ENCODE data around the gene ADARB1. TPM values are rescaled to one million over a fixed set of nuclear protein-coding genes. Genes with fewer than 3 reads are reported as not detected.

ADARB1 gene
- total and polyA plus RNA-seq, 2 of the 8 experiments (the other 6 are each of a cell fraction or from before 2014, with no cell fraction given), result 4.7 to 14.9 TPM

- Histone ChIP-seq H3K36me3 (ENCODE audit: control insufficient read depth in 2 of 4, insufficient read depth in 4 of 4, low read length in 3 of 4) (no peaks in the 10 kb centered on the region), H3K23me2 (ENCODE audit: low read depth, low read length) (no peaks in the 10 kb centered on the region), H3K9me3 (ENCODE audit: insufficient read depth in 2 of 2, low read depth in 1 of 2, low read length in 1 of 2) (no peaks in the 10 kb centered on the region), H3K79me1 (ENCODE audit: low read depth, low read length) (peaks cover 3% of the 10 kb centered on the region; the same call in 1 of the 2 replicates), H3K4me2 (ENCODE audit: insufficient read depth in 1 of 2, low read depth in 2 of 2, low read length in 2 of 2) (peak overlapping the region; percentile 49 to 65), H2BK20ac (ENCODE audit: low read length) (peak overlapping the region; percentile 90; the same call in 1 of the 2 replicates), H3K27ac (ENCODE audit: low read depth, low read length) (no peak overlapping the region), H2AK5ac (ENCODE audit: low read depth, low read length) (no peak overlapping the region), H4K8ac (ENCODE audit: extremely low read depth, insufficient read depth, low read length) (no peak overlapping the region; the same call in 1 of the 2 replicates), H4K20me1 (replicated peaks in 1 of 2; ENCODE audit: control insufficient read depth in 1 of 2, insufficient read depth in 2 of 2, low read length in 2 of 2) (peaks cover 0 to 1% of the 10 kb centered on the region in 2 experiments), H2AFZ (ENCODE audit: low read length) (no peak overlapping the region), H3K4me1 (replicated peaks in 1 of 4; ENCODE audit: control insufficient read depth in 3 of 4, insufficient read depth in 4 of 4, low read length in 3 of 4) (peaks cover 7 to 36% (median 29%) of the 10 kb centered on the region in 4 experiments), H4K91ac (replicated peaks; ENCODE audit: insufficient read length, low read length) (peak overlapping the region; percentile 8), H2BK12ac (ENCODE audit: low read depth, low read length) (peak overlapping the region; percentile 27; the same call in 1 of the 2 replicates), H3K4ac (replicated peaks; ENCODE audit: insufficient read length, low read depth, low read length) (no peak overlapping the region), H3K27me3 (replicated peaks in 1 of 4; ENCODE audit: control insufficient read depth in 3 of 4, extremely low read depth in 1 of 4, insufficient read depth in 3 of 4, low read length in 3 of 4) (peaks cover 0 to 6% (median 3%) of the 10 kb centered on the region in 4 experiments; a peak in 3 of 7 replicates), H4K5ac (ENCODE audit: insufficient read length, low read depth, low read length) (no peak overlapping the region), H3K9ac (replicated peaks in 1 of 4; ENCODE audit: extremely low read depth in 1 of 4, low read depth in 3 of 4, low read length in 3 of 4) (no peak overlapping the region), H3K18ac (ENCODE audit: extremely low read depth, low read length) (peak overlapping the region; percentile 71; the same call in 1 of the 2 replicates), H3K23ac (ENCODE audit: insufficient read length) (no peak overlapping the region), H3K56ac (replicated peaks; ENCODE audit: insufficient read length, low read depth, low read length) (no peak overlapping the region), H2BK5ac (ENCODE audit: low read depth, low read length) (peak overlapping the region; percentile 71; the same call in 1 of the 2 replicates), H2BK15ac (ENCODE audit: low read length) (0 out of 2 replicates have a peak overlapping the region, but pooled peaks have one; percentile 81), H3K4me3 (ENCODE audit: extremely low read depth in 1 of 4, insufficient read depth in 2 of 4, low read depth in 3 of 4, low read length in 4 of 4) (peak overlapping the region in 1 of 4 experiments; percentile 27; a peak in 2 of 8 replicates), H3K14ac (ENCODE audit: insufficient read length) (no peak overlapping the region), H3K79me2 (ENCODE audit: control insufficient read depth in 1 of 2, insufficient read depth in 2 of 2, low read length in 2 of 2) (no peaks in the 10 kb centered on the region), H2BK120ac (replicated peaks; ENCODE audit: low read depth, low read length) (peak overlapping the region; percentile 40)
- CTCF ChIA-PET (ENCODE audit: partially characterized antibody), result interaction anchor here (1.0 to 2.2 kb wide), 8 partner anchors 10 to 295 kb away, joined by 3 to 10 read pairs (median 4); no protein-coding TSS in a partner anchor
- DNase-seq (ENCODE audit: low read depth in 1 of 2, low spot score in 2 of 2) (peak in 1 of 2 experiments; percentile 47), FAIRE-seq (no peak)
- POLR2A ChIA-PET (ENCODE audit: partially characterized antibody), result interaction anchor here (1.3 to 1.4 kb wide), 2 partner anchors 45 to 50 kb away, joined by 3 to 4 read pairs; no protein-coding TSS in a partner anchor
- 61% methylated on average over 21 of the region's 23 CpGs; no CpG with 5 or more reads in 1 of the 2 experiments for WGBS, 2 experiments (ENCODE audit: extremely low coverage in 1 of 2, insufficient coverage in 1 of 2, insufficient read length in 1 of 2, insufficient replicate concordance in 2 of 2, low coverage in 1 of 2, low lambda C conversion rate in 2 of 2, missing lambda C conversion rate in 1 of 2)
- TF ChIP-seq, protein P1, sequence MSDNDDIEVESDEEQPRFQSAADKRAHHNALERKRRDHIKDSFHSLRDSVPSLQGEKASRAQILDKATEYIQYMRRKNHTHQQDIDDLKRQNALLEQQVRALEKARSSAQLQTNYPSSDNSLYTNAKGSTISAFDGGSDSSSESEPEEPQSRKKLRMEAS (IDR thresholded peaks at IDR 0.05), result no peak
- TF ChIP-seq KDM5A (IDR thresholded peaks at IDR 0.05; ENCODE audit: low read length), result no peak
- TF ChIP-seq TBP (IDR thresholded peaks at IDR 0.05; ENCODE audit: low read depth, low read length), result no peak
- no peak for TF ChIP-seq TEAD4 (IDR thresholded peaks at IDR 0.05; ENCODE audit: low read depth, low read length)
- no peak for TF ChIP-seq ZNF274 (IDR thresholded peaks at IDR 0.05; ENCODE audit: borderline replicate concordance, extremely low read depth, low read length)
- TF ChIP-seq, protein P2, sequence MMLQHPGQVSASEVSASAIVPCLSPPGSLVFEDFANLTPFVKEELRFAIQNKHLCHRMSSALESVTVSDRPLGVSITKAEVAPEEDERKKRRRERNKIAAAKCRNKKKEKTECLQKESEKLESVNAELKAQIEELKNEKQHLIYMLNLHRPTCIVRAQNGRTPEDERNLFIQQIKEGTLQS (IDR thresholded peaks at IDR 0.05; ENCODE audit: insufficient read depth, low read depth, low read length), result no peak
- no peak for TF ChIP-seq ATF2 (IDR thresholded peaks at IDR 0.05; ENCODE audit: low read length)
Observed at GRCh38 chr21:45030682-45031570, 43.5 kb upstream of the ADARB1 start.

Data from H1 (cell line).